Loucy (cell line): ENCODE data around the gene UHMK1.
A peak's percentile ranks its signal among the peaks of the same experiment; 100 is the strongest.

Experiments used
- H2AFZ ChIP-seq: fragments of 200-600 bp; sonication (generic); 2 replicates; pipeline ENCODE4 v1.6.0; 2016; ENCODE audit warnings: antibody characterized with exemption, mild to moderate bottlenecking, low read length, moderate library complexity
- H3F3A ChIP-seq: fragments of 200-600 bp; 2 replicates; pipeline ENCODE4 v1.6.0; 2016; ENCODE audit warnings: antibody characterized with exemption, low read depth, mild to moderate bottlenecking
- H3K27me3 ChIP-seq: fragments of 200-600 bp; sonication (generic); 2 replicates; pipeline ENCODE4 v1.6.1; 2014; ENCODE audit warnings: low read length, mild to moderate bottlenecking; ENCODE audit not compliant: insufficient read depth, poor library complexity, severe bottlenecking
- H3K36me3 ChIP-seq: fragments of 200-600 bp; sonication (generic); 2 replicates; pipeline ENCODE4 v1.6.1; 2016; ENCODE audit warnings: low read length; ENCODE audit not compliant: insufficient read depth
- H3K4me1 ChIP-seq: fragments of 200-600 bp; sonication (generic); 2 replicates; pipeline ENCODE4 v1.5.1; 2014; ENCODE audit warnings: low read length, mild to moderate bottlenecking; ENCODE audit not compliant: insufficient read depth, poor library complexity, severe bottlenecking
- H3K4me2 ChIP-seq: fragments of 200-600 bp; sonication (generic); 2 replicates; pipeline ENCODE4 v1.6.0; 2014; ENCODE audit warnings: antibody characterized with exemption, low read length, low read depth, mild to moderate bottlenecking; ENCODE audit not compliant: poor library complexity, severe bottlenecking
- H3K4me3 ChIP-seq: fragments of 200-600 bp; sonication (generic); 2 replicates; pipeline ENCODE4 v1.5.1; 2014; ENCODE audit warnings: low read length, mild to moderate bottlenecking, mixed read lengths; ENCODE audit not compliant: poor library complexity, severe bottlenecking
- H3K79me2 ChIP-seq: fragments of 200-600 bp; sonication (generic); 2 replicates; pipeline ENCODE4 v1.6.1; 2014; ENCODE audit warnings: low read length; ENCODE audit not compliant: insufficient read depth
- H3K9ac ChIP-seq: fragments of 200-600 bp; sonication (generic); 2 replicates; pipeline ENCODE4 v1.6.0; 2014; ENCODE audit warnings: mild to moderate bottlenecking, low read depth, low read length, moderate library complexity; ENCODE audit not compliant: poor library complexity, severe bottlenecking
- H3K9me2 ChIP-seq: fragments of 200-600 bp; sonication (generic); replicated peaks from 2 replicates; pipeline ENCODE4 v1.6.1; 2016; ENCODE audit warnings: low read depth, low read length, mixed read lengths
- H3K9me3 ChIP-seq: fragments of 200-600 bp; sonication (generic); 2 replicates; pipeline ENCODE4 v1.6.1; 2014; ENCODE audit warnings: mild to moderate bottlenecking, antibody characterized with exemption, low read length, low read depth; ENCODE audit not compliant: insufficient read depth
- H4K20me1 ChIP-seq: fragments of 200-600 bp; sonication (generic); 2 replicates; pipeline ENCODE4 v1.6.0; 2014; ENCODE audit warnings: antibody characterized with exemption, low read length, mild to moderate bottlenecking; ENCODE audit not compliant: insufficient read depth, poor library complexity, severe bottlenecking
- EZH2phosphoT487 ChIP-seq: fragments of 200-600 bp; IDR thresholded peaks from 2 replicates; pipeline ENCODE4 v1.6.1; 2018; ENCODE audit warnings: antibody characterized with exemption, mild to moderate bottlenecking, moderate library complexity, borderline replicate concordance
- TF ChIP-seq, protein P1 (sequence below): fragments of 200-600 bp; sonication (generic); conservative IDR thresholded peaks from 2 replicates; pipeline ENCODE4 v1.5.1; 2014; ENCODE audit warnings: mild to moderate bottlenecking, antibody characterized with exemption, low read length

Gene UHMK1

DNA sequence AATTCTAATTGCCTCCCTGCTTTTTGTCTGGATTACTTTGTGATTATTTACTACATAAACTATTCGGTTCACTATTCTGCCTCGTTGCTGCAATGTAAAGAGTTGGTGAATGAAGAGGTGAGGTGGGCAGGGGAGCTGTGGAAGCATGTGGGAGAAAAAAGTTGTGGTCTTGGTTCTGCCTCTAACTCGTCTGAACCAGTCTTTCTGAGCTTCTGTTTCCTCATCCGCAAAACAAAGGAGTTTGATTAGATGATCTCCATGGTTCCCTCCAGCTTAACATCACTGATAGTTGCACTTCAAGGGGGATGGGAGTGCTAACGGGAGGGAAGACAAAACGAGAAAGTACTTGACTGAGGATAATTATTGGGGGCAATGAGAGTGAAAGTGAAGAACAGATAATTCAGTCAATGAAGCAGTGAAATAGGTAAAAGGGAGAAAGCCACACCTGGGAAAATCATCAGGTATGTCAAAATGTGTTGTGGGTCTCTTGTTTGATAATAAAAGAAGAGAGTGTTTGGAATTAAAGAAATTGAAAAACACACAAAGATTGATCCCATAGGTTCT, 26.2 kb upstream of the UHMK1 start:
- Histone ChIP-seq H4K20me1 (no peaks in the 10 kb centered on the region), H3K4me1 (no peaks in the 10 kb centered on the region), H3K9me3 (no peaks in the 10 kb centered on the region), H3K79me2 (no peaks in the 10 kb centered on the region), H3K9me2 (no peaks in the 10 kb centered on the region), H3K27me3 (no peaks in the 10 kb centered on the region), H3K4me2 (no peak overlapping the region), H3K36me3 (no peaks in the 10 kb centered on the region), H3K9ac (no peak overlapping the region), H3K4me3 (no peak overlapping the region), H3F3A (no peaks in the 10 kb centered on the region), H2AFZ (no peak overlapping the region)
- no peak for TF ChIP-seq EZH2phosphoT487
- TF ChIP-seq, protein P1, sequence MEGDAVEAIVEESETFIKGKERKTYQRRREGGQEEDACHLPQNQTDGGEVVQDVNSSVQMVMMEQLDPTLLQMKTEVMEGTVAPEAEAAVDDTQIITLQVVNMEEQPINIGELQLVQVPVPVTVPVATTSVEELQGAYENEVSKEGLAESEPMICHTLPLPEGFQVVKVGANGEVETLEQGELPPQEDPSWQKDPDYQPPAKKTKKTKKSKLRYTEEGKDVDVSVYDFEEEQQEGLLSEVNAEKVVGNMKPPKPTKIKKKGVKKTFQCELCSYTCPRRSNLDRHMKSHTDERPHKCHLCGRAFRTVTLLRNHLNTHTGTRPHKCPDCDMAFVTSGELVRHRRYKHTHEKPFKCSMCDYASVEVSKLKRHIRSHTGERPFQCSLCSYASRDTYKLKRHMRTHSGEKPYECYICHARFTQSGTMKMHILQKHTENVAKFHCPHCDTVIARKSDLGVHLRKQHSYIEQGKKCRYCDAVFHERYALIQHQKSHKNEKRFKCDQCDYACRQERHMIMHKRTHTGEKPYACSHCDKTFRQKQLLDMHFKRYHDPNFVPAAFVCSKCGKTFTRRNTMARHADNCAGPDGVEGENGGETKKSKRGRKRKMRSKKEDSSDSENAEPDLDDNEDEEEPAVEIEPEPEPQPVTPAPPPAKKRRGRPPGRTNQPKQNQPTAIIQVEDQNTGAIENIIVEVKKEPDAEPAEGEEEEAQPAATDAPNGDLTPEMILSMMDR = no peak

GRCh38 chr1:162475089-162475488, 22.5 kb upstream of the UHMK1 start:
- no peaks in the 10 kb centered on the region for H3K9me2 ChIP-seq
- no peak overlapping the region for H2AFZ ChIP-seq
- peaks cover 2% of the 10 kb centered on the region; the same call in 1 of the 2 replicates for H3K9me3 ChIP-seq
- no peak overlapping the region for H3K4me2 ChIP-seq
- no peaks in the 10 kb centered on the region for H3K36me3 ChIP-seq
- no peaks in the 10 kb centered on the region for H3K4me1 ChIP-seq
- H4K20me1 ChIP-seq = no peaks in the 10 kb centered on the region
- no peaks in the 10 kb centered on the region for H3K79me2 ChIP-seq
- no peak overlapping the region for H3K9ac ChIP-seq
- TF ChIP-seq, protein P1 = no peak
- no peak for TF ChIP-seq EZH2phosphoT487
- no peaks in the 10 kb centered on the region for H3K27me3 ChIP-seq
- no peak overlapping the region for H3K4me3 ChIP-seq
- no peaks in the 10 kb centered on the region for H3F3A ChIP-seq

DNA sequence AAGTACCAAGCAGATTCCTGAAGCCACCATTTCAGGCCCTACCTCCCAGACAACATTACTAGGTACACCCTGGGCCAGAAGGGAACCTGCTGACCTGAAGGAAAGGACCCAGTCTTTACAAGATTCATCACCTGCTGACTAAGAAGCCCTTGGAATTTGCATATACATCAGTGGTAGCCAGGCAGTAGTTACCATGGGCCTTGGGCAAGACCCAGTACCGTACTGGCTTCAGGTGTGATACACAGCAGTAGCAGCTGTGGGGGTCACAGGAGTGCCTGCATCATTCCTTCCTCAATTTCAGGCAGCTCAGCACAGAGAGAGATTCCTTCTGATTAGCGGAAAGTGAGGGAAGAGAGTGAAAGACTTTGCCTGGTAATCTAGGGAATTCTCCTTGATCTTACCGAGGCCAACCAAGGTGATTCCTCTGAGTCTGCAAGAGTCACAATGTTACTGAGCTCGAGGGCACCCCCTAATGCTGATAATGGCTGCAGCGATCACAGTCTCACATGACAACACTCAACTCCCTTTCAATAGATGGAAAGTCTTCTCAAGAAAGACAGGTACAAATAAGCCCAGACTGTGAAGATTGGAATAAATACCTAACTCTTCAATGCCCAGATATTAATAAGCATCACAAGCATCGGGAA, 22.0 kb upstream of the UHMK1 start:
- no peaks in the 10 kb centered on the region for H3F3A ChIP-seq
- H3K27me3 ChIP-seq = no peaks in the 10 kb centered on the region
- H3K9me3 ChIP-seq = peaks cover 2% of the 10 kb centered on the region; the same call in 1 of the 2 replicates
- no peak overlapping the region for H2AFZ ChIP-seq
- no peaks in the 10 kb centered on the region for H3K4me1 ChIP-seq
- TF ChIP-seq, protein P1 = 0 out of 2 replicates have a peak, but pooled peaks have one; percentile 15
- TF ChIP-seq EZH2phosphoT487 = no peak
- no peak overlapping the region for H3K4me2 ChIP-seq
- no peaks in the 10 kb centered on the region for H3K9me2 ChIP-seq
- no peak overlapping the region for H3K4me3 ChIP-seq
- no peak overlapping the region for H3K9ac ChIP-seq
- no peaks in the 10 kb centered on the region for H3K79me2 ChIP-seq
- no peaks in the 10 kb centered on the region for H3K36me3 ChIP-seq
- no peaks in the 10 kb centered on the region for H4K20me1 ChIP-seq
